CD4-positive, alpha-beta T cell treated with Interferon alpha-2 for 1 hour (primary cell): ENCODE results near the gene DBNL.

ENCODE experiments used
- DNase-seq, 2 donors: peaks; one replicate each; pipeline ENCODE4 v3.0.0-alpha.2; 2020 to 2022

The DBNL gene

DNA sequence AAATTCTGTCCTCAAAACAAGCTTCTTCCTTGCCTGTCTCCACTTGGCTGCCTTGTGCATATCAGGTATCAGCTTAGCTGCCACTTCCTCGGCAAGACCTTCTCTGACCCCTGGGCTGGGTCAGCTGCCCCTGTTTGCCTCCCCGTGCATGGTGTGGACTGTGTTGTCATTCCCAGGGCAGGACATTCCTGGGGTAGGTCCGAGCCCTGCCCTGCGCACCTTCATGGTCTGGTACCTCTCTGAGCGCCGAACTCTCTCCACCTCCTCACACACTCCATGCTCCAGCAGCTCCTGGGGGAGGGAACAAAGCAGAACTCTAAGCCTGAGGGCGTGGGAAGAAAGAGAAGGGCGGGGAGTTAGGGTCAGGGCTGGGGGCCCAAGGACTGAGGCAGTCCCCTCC, 34.0 kb downstream of the DBNL start:
- no peak for DNase-seq

GRCh38 chr7:44079331-44080021, 35.0 kb downstream of the DBNL start:
- DNase-seq, result no peak

- no peak for DNase-seq
Measured at GRCh38 chr7:44080118-44080517, 35.6 kb downstream of the DBNL start.

GRCh38 chr7:44080686-44081265, 36.3 kb downstream of the DBNL start:
- no peak for DNase-seq

- peak in 1 of 2 donors; percentile 50 for DNase-seq
Measured at GRCh38 chr7:44081266-44081748, 36.8 kb downstream of the DBNL start.

GRCh38 chr7:44082541-44083207, 38.2 kb downstream of the DBNL start:
- DNase-seq, result peak; percentile 99

DNA sequence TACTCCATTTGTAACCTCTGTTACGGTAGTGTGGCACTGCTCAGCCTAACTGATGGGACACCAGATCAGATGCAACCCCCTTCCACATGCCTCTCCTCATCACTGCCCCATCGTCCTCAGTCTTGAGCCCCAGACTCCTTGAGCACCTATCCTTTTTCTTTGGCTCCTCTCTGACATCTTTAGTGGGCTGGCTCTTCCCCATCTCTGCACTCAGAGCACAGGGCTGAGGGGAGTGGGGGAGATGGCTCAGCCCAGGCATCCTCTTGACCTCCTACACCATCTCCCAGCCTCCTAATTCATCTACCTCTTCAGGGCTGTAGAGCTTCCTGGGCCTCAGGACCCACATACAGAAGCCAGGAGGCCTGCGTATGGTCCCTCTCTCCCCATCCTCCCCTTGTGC, 39.3 kb downstream of the DBNL start:
- DNase-seq, result no peak

GRCh38 chr7:44084701-44085100, 40.2 kb downstream of the DBNL start:
- DNase-seq, result no peak

GRCh38 chr7:44085546-44085945, 41.0 kb downstream of the DBNL start:
- DNase-seq, result no peak

DNA sequence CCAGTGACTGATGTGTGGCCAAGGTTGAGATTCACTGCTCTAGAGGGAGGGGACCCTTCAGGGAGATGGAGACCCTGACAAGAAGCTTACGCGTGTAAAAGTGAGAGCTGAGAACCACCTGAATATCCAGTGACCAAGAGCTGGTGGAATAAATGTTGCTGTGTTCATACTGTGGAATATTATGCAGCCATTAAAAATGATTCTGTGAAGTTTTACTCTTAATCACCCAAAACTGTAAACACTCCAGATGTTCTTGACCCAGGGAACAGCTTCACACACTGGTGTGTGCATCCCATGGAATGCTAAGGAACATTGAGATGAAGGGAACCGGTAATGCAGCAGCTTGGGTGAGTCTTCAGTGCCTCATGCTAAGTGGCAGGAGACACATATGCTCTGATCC, 42.1 kb downstream of the DBNL start:
- DNase-seq, result no peak

- no peak for DNase-seq
Measured at GRCh38 chr7:44087911-44088838, 43.7 kb downstream of the DBNL start.

GRCh38 chr7:44093102-44093641, 48.7 kb downstream of the DBNL start:
- DNase-seq, result no peak

DNA sequence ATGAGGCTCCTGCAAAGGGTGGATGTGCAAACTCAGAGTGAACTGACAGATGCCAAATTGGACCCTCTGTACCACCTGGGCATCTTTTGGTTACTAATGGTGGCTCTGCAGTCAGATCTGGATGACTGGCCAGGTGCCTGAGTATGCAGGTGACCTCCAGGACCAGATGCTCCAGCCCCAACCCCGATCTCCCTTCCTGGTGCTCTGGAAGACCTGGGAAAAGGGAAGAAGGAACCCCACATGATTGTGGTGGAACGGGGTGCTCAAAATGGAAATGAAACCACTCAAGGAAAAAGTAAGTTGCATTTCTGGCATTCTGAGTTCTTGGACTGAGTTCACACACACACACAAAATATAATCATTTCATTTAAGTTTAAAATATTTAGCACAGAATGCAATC, 49.9 kb downstream of the DBNL start:
- no peak for DNase-seq

DNA sequence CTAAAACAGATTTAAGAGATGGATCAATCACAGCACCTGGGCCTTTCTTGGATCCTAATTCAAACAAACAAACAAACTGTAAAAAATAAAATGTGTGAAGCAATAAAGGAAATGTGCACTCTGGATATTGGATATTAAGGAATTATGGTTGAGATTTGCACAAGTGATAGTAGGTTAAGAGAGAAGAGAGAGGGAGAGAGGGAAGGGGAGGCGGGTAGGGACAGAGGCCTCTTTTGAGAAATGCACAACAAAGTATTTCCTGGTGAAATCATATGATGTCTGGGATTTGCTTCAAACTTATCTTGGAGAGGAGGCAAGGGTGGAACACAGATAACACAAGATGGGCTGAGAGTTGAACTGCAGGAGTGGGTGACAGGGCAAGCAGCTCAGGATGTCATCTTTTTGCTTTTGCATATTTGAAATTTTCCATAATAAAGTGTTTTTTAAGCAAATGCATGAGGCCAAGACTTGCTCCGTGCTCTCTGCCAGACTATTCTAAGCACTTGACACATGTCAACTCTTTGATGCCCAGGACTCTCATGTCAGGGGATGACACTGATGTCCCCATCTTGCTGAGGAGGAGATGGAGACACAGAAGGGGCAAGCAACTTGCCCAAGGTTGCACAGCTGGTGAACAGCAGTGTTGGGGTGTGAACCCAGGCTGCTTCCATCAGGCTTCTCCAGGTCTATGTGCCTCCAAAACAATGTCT, 50.5 kb downstream of the DBNL start:
- DNase-seq, result no peak

DNA sequence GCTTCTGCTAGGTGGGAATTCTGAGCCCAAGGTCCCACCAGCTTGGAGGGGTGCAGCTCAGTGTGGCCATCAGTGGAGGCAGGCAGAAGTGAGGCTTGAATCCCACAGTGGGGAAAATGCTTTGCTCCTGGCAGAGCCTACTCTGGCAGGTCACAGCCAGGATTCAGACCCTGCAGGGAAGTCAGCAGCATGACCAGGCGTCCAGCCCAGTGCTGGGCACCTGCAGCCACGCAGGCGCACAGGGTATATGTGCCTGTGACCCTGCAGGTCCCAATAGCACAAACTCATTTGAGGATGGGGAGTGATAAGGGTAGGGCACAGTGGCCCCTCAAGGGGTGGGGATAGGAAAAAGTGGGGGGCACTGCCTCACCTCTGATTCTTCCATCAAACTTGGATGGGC, 51.3 kb downstream of the DBNL start:
- DNase-seq, result no peak

GRCh38 chr7:44096326-44096881, 51.9 kb downstream of the DBNL start:
- DNase-seq, result no peak

GRCh38 chr7:44097064-44097932, 52.8 kb downstream of the DBNL start:
- peak in 1 of 2 donors; percentile 46 for DNase-seq

GRCh38 chr7:44098092-44099068, 53.9 kb downstream of the DBNL start:
- DNase-seq, result no peak

GRCh38 chr7:44099669-44100068, 55.2 kb downstream of the DBNL start:
- no peak for DNase-seq
